NCI-H345 (cell line): ENCODE results near the gene ACP4.

Experiments used
- DNase-seq: peaks from one replicate; lab custom pipeline; 2025; lab: John Stamatoyannopoulos, UW

The ACP4 gene

DNA sequence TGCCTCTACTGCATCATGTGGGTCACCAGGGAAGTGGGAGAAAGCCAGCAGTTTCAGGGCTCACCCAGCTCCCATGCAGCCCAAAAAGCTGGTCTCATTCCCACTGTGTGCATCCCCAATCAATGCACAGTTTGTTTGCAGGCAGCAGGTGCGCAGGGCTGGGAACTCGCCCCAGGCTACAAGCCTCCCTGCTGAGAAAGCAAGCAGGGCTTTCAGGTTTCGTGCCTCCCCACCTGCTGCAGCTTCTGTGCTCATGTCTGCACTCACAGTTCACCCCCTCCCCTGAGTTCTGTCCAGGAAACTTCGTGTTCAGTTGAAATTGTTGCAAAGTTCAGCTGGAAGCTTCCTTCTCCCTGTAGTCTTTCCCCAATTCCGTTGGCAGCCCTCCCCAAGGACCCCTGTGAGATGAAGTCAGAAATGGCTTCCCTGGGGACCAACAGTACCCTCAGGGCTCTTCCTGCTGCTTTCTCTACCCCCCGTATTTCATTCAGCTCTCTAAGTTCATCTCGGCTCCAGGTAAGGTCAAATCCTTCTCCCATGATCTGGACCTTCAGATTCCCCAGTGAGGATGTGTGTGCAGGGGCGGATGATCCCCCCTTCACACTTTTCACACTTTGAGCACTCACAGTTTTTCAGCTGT, 54.2 kb downstream of the ACP4 start:
- DNase-seq, result peak; percentile 92
